Endothelial cell (in vitro differentiated cells): ENCODE data around the gene TIMP3. TPM values are rescaled to one million over a fixed set of nuclear protein-coding genes. Genes with fewer than 3 reads are reported as not detected.

Source experiments
- DNase-seq: peaks from one replicate; pipeline ENCODE4 v3.0.0; 2021; ENCODE audit warnings: low spot score
- H3K27ac Mint-ChIP-seq: one replicate; pipeline ENCODE4 v1.8.0; 2021; ENCODE audit warnings: mixed read lengths, inconsistent platforms; ENCODE audit not compliant: unreplicated experiment
- H3K27me3 Mint-ChIP-seq: one replicate; pipeline ENCODE4 v1.8.0; 2021; ENCODE audit warnings: mild to moderate bottlenecking, moderate library complexity, mixed read lengths, inconsistent platforms; ENCODE audit not compliant: unreplicated experiment
- H3K36me3 Mint-ChIP-seq: one replicate; pipeline ENCODE4 v1.8.0; 2021; ENCODE audit warnings: mild to moderate bottlenecking, low read depth, mixed read lengths, inconsistent platforms; ENCODE audit not compliant: unreplicated experiment
- H3K4me1 Mint-ChIP-seq: one replicate; pipeline ENCODE4 v1.8.0; 2021; ENCODE audit warnings: mild to moderate bottlenecking, mixed read lengths, inconsistent platforms; ENCODE audit not compliant: unreplicated experiment
- H3K4me3 Mint-ChIP-seq: one replicate; pipeline ENCODE4 v1.8.0; 2021; ENCODE audit warnings: mild to moderate bottlenecking, mixed read lengths, inconsistent platforms; ENCODE audit not compliant: unreplicated experiment
- H3K9me3 Mint-ChIP-seq: one replicate; pipeline ENCODE4 v1.8.0; 2021; ENCODE audit warnings: mixed read lengths, inconsistent platforms; ENCODE audit not compliant: unreplicated experiment
- CTCF ChIP-seq: fragments of 200-600 bp; sonication (generic); IDR thresholded peaks from one replicate; pipeline ENCODE4 v1.5.0; 2021; ENCODE audit warnings: antibody characterized with exemption; ENCODE audit not compliant: unreplicated experiment
- total RNA-seq: library from RNA; stranded (reverse); fragmentation: NEBNext Ultra II Directional; extraction: Animal tissue kit (Norgen Biotek cat#: 25700); gene quantifications from one replicate; pipeline ENCODE4 v1.2.1, GENCODE V29; 2021; ENCODE audit not compliant: unreplicated experiment

Gene TIMP3
- total RNA-seq, 1 donor from 2014 or later = 73.5 TPM

- Mint-ChIP-seq H3K36me3 (peaks cover 21% of the 10 kb centered on the region), H3K27me3 (peaks cover 6% of the 10 kb centered on the region), H3K27ac (no peak overlapping the region), H3K4me1 (peaks cover 44% of the 10 kb centered on the region), H3K9me3 (no peaks in the 10 kb centered on the region), H3K4me3 (no peak overlapping the region)
- DNase-seq = no peak
- no peak for TF ChIP-seq CTCF
Measured at GRCh38 chr22:32841175-32841574, 39.7 kb downstream of the TIMP3 start.

- Mint-ChIP-seq H3K4me3 (no peak overlapping the region), H3K9me3 (no peaks in the 10 kb centered on the region), H3K27me3 (peaks cover 6% of the 10 kb centered on the region), H3K4me1 (peaks cover 46% of the 10 kb centered on the region), H3K27ac (no peak overlapping the region), H3K36me3 (peaks cover 21% of the 10 kb centered on the region)
- no peak for DNase-seq
- no peak for TF ChIP-seq CTCF
Measured at GRCh38 chr22:32842486-32842885, 41.0 kb downstream of the TIMP3 start.

- no peaks in the 10 kb centered on the region for H3K9me3 Mint-ChIP-seq
- H3K36me3 Mint-ChIP-seq = peaks cover 19% of the 10 kb centered on the region
- TF ChIP-seq CTCF = no peak
- no peak for DNase-seq
- H3K27ac Mint-ChIP-seq = no peak overlapping the region
- no peak overlapping the region for H3K4me3 Mint-ChIP-seq
- H3K27me3 Mint-ChIP-seq = peaks cover 1% of the 10 kb centered on the region
- peaks cover 39% of the 10 kb centered on the region for H3K4me1 Mint-ChIP-seq
Measured at GRCh38 chr22:32843300-32843699, 41.8 kb downstream of the TIMP3 start.

- Mint-ChIP-seq H3K9me3 (no peaks in the 10 kb centered on the region), H3K27ac (no peak overlapping the region), H3K27me3 (no peaks in the 10 kb centered on the region), H3K4me1 (peaks cover 36% of the 10 kb centered on the region), H3K36me3 (peaks cover 19% of the 10 kb centered on the region), H3K4me3 (no peak overlapping the region)
- TF ChIP-seq CTCF = no peak
- no peak for DNase-seq
Measured at GRCh38 chr22:32844251-32844650, 42.7 kb downstream of the TIMP3 start.

- peaks cover 18% of the 10 kb centered on the region for H3K36me3 Mint-ChIP-seq
- no peak for DNase-seq
Measured at GRCh38 chr22:32846780-32847491, 45.4 kb downstream of the TIMP3 start.

More at GRCh38 chr22:32846780-32847491, 45.4 kb downstream of the TIMP3 start:
- H3K27ac Mint-ChIP-seq = no peak overlapping the region
- H3K9me3 Mint-ChIP-seq = no peaks in the 10 kb centered on the region
- H3K27me3 Mint-ChIP-seq = no peaks in the 10 kb centered on the region
- no peak overlapping the region for H3K4me3 Mint-ChIP-seq
- peaks cover 26% of the 10 kb centered on the region for H3K4me1 Mint-ChIP-seq
- no peak for TF ChIP-seq CTCF
